GM19239 (cell line): ENCODE measurements around the gene LRRC63.
A peak's percentile ranks its signal among the peaks of the same experiment; 100 is the strongest.

Experiments
- DNase-seq: peaks from one replicate; pipeline ENCODE4 v3.0.0; 2011; ENCODE audit warnings: low spot score; ENCODE audit not compliant: insufficient read length
- FAIRE-seq: peaks from 2 replicates; lab custom pipeline; 2011; peaks lifted over from hg19 to GRCh38; lab: Jason Lieb, UNC

The LRRC63 gene

DNA sequence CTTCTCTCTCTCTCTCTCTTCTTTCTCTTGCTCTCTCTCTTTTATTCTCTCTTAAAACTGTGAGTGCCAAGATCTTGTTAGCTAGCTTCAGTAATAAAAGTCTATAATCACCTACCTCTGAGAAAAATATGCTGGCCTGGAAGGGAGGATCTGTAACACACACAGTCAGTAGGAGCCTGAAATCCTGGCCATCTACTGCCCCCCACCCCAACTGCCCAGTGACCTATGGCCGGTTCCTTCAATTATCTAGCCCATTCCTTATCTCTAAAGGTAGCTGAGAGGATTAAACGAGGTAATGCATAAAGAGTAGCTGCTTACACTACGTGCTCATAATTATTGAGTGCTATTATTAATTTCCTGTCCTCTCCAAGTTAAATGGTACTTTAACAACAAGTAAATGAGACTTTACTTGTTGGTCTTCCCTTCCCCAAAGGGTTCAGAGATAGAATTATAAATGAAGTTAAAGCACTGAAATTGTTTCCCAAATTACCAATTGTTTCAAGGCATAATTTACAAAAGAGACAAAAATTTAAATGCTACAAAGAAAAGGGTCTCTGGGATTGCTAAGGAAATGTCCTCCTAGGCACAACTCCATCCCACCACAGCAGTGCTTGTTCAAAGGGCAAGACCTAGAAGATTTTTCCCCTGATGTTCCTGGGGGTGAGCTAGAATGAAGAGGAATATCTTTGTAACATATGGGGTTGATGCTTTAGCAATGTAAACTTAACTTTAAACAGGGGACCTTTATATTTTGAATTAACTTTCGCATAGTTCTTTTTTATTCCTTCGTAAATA lies 31.6 kb upstream of the LRRC63 start:
- DNase-seq (no peak), FAIRE-seq (peak; percentile 80)

- no peak for FAIRE-seq
Measured at GRCh38 chr13:46181377-46181839, 30.3 kb upstream of the LRRC63 start.

GRCh38 chr13:46181840-46182490 lies 29.8 kb upstream of the LRRC63 start, which contains the start of gene LCP1:
Gene LCP1, minus strand, starts transcription at chr13:46182177. Its CDS starts 22,515 bp downstream, at chr13:46159662.
- DNase-seq: peak; percentile 36
- FAIRE-seq: peak; percentile 99

More at GRCh38 chr13:46181377-46181839, 30.3 kb upstream of the LRRC63 start:
- DNase-seq: no peak

DNA sequence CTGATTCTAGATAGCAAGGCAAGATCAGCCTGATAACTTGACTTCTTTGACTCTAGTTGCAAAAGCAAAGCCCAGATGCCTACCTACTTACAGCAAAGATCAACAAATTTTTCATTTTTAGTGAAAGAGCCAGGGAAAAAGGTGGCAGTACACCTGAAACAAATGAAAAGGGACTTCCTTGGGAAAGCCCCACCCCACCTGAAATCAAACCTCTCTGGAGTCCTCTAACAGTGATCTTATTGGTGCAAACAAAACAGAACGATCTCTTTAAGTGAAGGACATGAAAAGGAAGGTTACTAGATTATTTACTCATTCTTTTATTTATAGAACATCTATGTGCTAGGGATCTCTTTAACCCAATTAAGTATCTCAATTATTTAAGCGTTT lies 29.2 kb upstream of the LRRC63 start:
- FAIRE-seq (no peak), DNase-seq (no peak)

- FAIRE-seq (no peak), DNase-seq (no peak)
Measured at GRCh38 chr13:46183018-46183946, 28.4 kb upstream of the LRRC63 start.

GRCh38 chr13:46184277-46184699 lies 27.4 kb upstream of the LRRC63 start:
- no peak for FAIRE-seq

GRCh38 chr13:46185634-46186033 lies 26.1 kb upstream of the LRRC63 start:
- no peak for FAIRE-seq

More at GRCh38 chr13:46184277-46184699, 27.4 kb upstream of the LRRC63 start:
- peak; percentile 42 for DNase-seq

DNA sequence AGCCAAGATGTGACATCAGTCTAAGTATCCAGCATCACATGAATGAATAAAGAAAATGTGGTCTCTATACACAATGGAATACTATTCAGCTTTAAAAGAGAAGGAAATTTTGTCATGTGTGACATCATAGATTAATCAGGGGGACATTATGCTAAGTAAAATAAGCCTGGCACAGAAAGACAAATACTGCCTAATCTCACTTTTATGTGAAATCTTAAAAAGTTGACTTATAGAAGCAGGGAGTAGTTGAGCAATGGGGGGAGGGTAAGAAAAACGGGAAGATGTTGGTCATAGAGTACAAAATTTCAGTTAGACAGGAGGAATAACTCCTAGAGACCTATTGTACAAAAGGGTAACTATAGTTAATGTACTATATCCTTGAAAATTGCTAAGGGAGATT lies 19.3 kb upstream of the LRRC63 start:
- DNase-seq: no peak
- FAIRE-seq: no peak

More at GRCh38 chr13:46185634-46186033, 26.1 kb upstream of the LRRC63 start:
- no peak for DNase-seq

DNA sequence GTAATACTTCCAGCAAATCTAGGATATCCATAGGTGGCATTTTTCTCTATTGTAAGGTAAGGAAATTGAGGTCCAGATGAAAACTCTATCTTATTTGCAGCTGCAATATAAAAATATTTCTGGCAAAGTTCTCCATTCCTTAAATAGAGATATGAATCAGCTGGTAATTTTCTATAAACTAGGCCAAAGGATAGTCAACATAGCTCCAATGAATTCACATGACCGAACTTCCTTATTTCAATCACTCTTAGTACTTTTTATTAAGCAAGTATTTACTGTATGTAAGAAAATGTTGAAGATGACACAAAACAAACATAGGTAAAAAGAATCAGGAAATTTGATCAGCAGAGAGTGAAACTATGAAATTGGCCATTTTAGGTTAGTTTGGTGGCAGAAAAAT lies 16.7 kb upstream of the LRRC63 start:
- no peak for DNase-seq
- no peak for FAIRE-seq

DNA sequence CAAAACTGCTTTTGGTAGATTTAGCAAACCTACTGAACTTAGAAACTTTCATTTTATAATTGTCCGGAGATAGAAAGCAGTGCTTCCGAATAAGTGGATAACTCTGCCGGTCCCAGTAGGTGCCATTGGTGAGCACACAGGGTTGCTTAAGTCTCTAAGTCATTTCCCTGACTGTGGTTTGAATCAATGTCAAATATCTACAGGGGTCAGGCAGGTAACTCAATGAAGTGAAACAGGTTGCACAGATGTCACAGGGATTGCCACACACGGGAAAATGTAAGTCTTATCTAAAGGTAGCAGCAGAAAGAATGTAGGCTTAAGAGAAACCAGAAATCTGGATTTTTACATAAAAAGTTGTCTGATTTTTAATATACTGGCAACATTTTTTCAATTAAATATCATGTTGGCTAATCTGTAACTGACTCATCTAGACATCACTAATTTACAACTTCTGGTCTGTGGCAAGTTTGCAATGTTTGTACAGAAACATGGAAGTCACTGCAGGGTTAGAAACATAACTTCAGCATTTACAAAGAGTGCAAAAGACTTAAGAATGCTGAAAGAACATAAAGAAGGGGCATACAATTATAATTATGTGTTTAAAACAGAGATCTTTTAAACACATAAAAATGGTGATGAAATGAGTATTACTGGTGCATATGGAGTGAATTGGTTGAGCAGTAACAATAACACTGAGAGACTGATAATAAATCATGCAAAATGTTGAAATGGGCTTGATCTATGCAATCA lies 14.3 kb upstream of the LRRC63 start:
- FAIRE-seq (no peak), DNase-seq (no peak)

GRCh38 chr13:46198696-46199193 lies 13.0 kb upstream of the LRRC63 start:
- DNase-seq (no peak), FAIRE-seq (no peak)

GRCh38 chr13:46202188-46202795 lies 9.4 kb upstream of the LRRC63 start:
- DNase-seq: no peak
- FAIRE-seq: no peak

DNA sequence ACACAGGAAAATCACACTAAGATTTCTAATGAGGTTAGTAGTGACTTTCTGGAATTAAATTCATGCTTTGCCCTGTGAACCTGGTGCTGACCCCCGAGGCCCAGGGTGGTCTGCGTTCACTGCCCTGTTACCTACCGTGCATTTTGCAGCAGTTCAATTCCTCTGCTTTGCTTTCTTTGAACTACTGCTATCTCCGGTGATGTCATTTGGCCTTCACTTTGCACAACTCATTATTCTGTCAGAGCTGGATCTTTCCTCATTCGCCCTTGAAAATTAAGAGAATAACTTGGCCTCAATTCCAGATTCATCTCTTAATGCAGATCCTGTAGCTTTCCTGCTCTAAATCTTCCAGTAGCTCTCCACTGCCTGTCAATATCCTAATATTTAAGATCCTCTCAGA lies 8.8 kb upstream of the LRRC63 start:
- FAIRE-seq (no peak), DNase-seq (no peak)

DNA sequence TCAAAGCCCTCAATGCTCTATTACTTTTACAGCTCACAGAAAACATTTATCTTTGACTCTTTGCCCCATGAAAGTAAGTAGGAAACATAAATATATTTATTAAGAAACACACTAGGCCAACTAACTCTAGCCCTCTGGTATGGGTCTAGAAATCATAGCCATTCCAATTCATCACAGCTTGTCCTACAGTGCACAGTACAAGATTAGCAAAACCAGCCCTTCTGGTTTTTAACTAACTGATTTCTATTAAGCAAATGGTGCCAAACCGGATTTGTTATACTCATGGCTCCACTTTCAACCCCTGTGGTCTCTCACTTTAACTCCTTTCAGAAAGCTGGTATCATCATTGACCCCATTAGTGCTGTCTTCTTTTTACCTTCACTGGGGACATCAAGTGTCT lies 5.6 kb upstream of the LRRC63 start:
- DNase-seq (no peak), FAIRE-seq (no peak)

DNA sequence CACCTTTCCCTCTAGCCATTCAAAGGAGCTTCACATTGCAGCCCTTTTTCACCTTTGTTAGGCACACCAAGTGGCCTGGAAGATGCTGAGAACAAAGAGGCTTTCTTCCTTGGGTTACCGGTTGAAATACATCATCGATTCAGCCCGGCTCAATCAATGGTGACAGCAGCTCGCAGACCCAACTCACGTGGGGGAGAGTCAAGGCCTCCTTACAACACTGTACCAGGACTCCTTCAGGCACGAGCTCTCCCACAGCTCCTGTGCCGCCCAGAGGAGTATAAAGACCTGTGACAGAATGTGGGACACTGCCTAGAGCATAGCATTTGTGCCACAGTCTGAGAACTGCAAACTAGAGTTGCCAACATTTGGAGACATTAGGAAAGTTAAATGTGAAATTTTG lies 3.9 kb upstream of the LRRC63 start:
- DNase-seq (no peak), FAIRE-seq (no peak)

DNA sequence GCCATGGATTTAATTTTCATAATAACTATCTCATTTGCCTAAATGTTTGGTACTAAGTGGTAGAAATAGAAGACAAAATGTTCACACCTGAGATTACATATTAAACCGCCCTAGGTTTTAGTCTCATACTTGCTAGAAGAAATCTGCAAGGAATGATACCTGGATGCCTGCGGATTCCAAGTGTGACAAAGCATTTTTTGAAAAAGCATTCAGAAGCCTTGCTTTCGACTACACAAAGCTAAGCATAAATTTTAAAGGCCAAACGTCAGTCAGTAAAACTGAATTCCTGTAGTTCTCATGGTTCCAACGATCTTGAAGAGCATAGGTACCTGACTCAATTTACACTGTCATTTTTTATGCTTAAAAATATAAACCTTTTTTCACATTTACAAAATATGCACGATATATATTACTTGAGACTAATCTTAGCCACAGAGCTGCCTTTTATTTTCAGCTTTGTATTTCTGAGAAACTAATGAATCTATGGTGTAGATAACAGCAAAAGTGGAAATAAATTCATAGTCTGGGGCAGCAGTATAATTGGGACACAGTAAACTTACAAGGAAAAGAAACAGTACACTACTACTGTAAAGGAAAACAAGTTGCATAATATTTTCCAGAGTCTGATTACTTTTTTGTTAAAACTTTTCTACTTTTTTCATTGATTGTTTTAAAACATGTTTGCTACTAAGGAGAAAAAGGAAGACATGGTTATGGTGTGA lies 1.2 kb upstream of the LRRC63 start:
- no peak for FAIRE-seq
- no peak for DNase-seq

DNA sequence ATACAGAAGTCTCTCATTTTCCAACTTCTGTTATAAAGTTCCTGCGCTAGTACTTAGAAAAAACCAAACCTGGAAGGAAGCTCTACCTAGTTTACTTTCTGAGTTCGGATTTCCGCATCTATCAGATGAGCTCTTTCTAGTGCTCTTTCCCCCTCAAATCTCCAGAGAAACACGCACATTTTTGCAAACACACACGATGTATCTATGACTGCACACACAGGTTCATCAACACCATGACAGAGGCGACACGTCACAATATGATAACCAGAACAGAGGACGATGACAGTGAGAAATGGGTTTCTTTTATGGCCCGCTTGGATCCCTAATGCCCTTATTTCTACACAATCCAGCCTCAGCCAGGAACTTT lies 629 bp upstream of the LRRC63 start:
- peak; percentile 93 for FAIRE-seq
- DNase-seq: no peak

DNA sequence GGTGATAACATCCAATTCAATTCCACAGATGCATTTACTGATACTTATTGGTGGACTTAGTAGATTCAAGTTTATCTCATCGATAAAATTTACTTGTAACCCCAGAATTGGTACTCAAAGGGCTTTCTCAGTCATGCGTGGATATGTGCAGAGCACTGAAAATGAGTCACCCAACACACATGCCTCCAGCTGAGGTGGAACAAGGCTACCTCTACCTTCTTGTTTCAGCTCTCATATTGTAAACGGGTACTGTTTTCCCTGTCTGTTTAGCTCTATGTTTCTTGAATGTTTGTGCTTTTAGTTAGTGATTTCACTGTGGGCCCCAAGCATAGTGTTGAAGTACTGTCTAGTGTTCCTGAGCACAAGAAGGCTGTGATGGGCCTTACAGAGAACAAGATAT lies 1.5 kb downstream of the LRRC63 start:
- no peak for DNase-seq
- no peak for FAIRE-seq
